ENCODE data around the gene ACSM6. TPM values are rescaled to one million over a fixed set of nuclear protein-coding genes. Genes with fewer than 3 reads are reported as not detected.

ACSM6 gene
- total RNA-seq, 1 experiment from 2014 or later, result not detected

DNA sequence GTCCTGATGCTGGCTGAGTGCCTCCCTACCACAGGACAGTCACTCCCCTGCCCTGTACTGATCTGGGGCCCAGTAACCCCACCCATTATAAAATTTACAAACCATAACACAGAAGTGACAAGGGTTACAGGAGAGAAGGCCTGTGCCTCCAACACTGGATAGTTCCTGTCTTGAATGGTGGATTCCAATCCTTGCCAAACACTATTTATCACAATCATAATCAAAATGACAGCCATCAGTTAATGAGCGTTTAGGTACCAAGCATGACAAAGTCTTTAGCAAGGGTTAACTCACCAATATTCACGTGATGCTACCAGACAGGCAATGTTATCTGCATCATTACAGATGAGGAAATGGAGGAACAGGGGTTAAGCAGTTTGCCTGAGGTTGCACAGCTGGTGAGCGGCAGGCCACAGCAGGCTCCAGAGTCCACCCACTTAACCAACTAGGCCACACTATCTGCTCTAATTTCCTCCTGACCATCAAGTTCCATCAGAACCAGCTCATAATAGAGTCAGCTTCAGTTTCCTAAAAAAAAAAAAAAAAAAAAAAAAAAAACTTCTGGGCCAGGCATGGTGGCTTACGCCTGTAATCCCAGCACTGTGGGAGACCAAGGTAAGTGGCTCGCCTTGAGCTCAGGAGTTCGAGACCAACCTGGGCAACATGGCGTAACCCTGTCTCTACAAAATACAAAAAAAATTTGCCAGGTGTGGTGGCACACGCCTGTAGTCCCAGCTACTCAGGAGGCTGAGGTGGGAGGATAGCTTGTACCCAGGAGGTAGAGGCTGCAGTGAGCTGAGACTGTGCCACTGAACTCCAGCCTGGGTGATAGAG is 82.5 kb downstream of the ACSM6 start:
- Histone ChIP-seq H2BK12ac (ENCODE audit: insufficient read length, low read depth, low read length) (no peak overlapping the region), H3K14ac (ENCODE audit: insufficient read depth, low read length) (no peak overlapping the region), H3K4ac (ENCODE audit: low read depth, low read length) (no peak overlapping the region), H3K23me2 (ENCODE audit: insufficient read length, low read depth, low read length, poor library complexity, severe bottlenecking) (no peaks in the 10 kb centered on the region), H3K27ac (ENCODE audit: insufficient read length, low read depth, low read length) (no peak overlapping the region), H3K27me3 (ENCODE audit: insufficient read depth, low read length) (no peaks in the 10 kb centered on the region), H2AK5ac (ENCODE audit: insufficient read length, low read length) (no peak overlapping the region), H3K4me1 (ENCODE audit: insufficient read depth, low read length) (peaks cover 3% of the 10 kb centered on the region; the same call in 1 of the 2 replicates), H3K79me1 (ENCODE audit: insufficient read depth, low read depth, low read length, poor library complexity, severe bottlenecking) (peaks cover 4% of the 10 kb centered on the region), H3K23ac (ENCODE audit: insufficient read length, low read depth, low read length) (no peak overlapping the region), H3K9ac (ENCODE audit: extremely low read depth, insufficient read length, low read length) (no peak overlapping the region), H2AFZ (ENCODE audit: low read length) (no peak overlapping the region), H3K4me2 (ENCODE audit: insufficient read depth, insufficient read length, low read length) (no peak overlapping the region), H2BK120ac (ENCODE audit: low read depth, low read length, poor library complexity, severe bottlenecking) (no peak overlapping the region), H4K20me1 (ENCODE audit: control insufficient read depth, insufficient read depth, insufficient read length) (no peaks in the 10 kb centered on the region), H3K56ac (ENCODE audit: insufficient read length, low read depth, low read length) (no peak overlapping the region), H4K5ac (ENCODE audit: insufficient read length, low read depth, low read length) (no peak overlapping the region), H2BK20ac (ENCODE audit: low read depth, low read length, poor library complexity, severe bottlenecking) (no peak overlapping the region), H3K9me3 (ENCODE audit: control insufficient read depth, low read depth, low read length) (no peaks in the 10 kb centered on the region), H3K79me2 (ENCODE audit: insufficient read depth, low read length) (peaks cover 23% of the 10 kb centered on the region; the same call in 1 of the 2 replicates), H2BK5ac (ENCODE audit: insufficient read length, low read length) (no peak overlapping the region), H4K91ac (ENCODE audit: insufficient read length, low read depth, low read length) (no peak overlapping the region), H4K8ac (replicated peaks; ENCODE audit: insufficient read length, low read depth, low read length) (no peak overlapping the region), H2BK15ac (ENCODE audit: low read depth, low read length) (no peak overlapping the region), H3K18ac (ENCODE audit: insufficient read length, low read depth, low read length) (no peak overlapping the region), H3T11ph (ENCODE audit: low read length) (no peak overlapping the region)
- Mint-ChIP-seq H3K36me3 (ENCODE audit: insufficient read depth in 1 of 3, low read depth in 3 of 3) (peaks cover 0 to 9% (median 8%) of the 10 kb centered on the region in 3 experiments; a peak in 3 of 7 replicates), H3K27ac (peak overlapping the region in 1 of 3 experiments; percentile 65; a peak in 2 of 7 replicates), H3K9me3 (no peaks in the 10 kb centered on the region), H3K4me3 (no peak overlapping the region), H3K27me3 (ENCODE audit: low read depth) (no peaks in the 10 kb centered on the region), H3K4me1 (peaks cover 54 to 57% of the 10 kb centered on the region in 2 experiments)
- TF ChIP-seq, protein P1, sequence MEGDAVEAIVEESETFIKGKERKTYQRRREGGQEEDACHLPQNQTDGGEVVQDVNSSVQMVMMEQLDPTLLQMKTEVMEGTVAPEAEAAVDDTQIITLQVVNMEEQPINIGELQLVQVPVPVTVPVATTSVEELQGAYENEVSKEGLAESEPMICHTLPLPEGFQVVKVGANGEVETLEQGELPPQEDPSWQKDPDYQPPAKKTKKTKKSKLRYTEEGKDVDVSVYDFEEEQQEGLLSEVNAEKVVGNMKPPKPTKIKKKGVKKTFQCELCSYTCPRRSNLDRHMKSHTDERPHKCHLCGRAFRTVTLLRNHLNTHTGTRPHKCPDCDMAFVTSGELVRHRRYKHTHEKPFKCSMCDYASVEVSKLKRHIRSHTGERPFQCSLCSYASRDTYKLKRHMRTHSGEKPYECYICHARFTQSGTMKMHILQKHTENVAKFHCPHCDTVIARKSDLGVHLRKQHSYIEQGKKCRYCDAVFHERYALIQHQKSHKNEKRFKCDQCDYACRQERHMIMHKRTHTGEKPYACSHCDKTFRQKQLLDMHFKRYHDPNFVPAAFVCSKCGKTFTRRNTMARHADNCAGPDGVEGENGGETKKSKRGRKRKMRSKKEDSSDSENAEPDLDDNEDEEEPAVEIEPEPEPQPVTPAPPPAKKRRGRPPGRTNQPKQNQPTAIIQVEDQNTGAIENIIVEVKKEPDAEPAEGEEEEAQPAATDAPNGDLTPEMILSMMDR (conservative IDR thresholded peaks at IDR 0.05), result no peak
- DNase-seq, result no peak
- no CpG with 5 or more reads among the region's 8 CpGs for WGBS (ENCODE audit: extremely low coverage, insufficient read length, low lambda C conversion rate)
